ENCODE data around the gene CFDP1. TPM values are rescaled to one million over a fixed set of nuclear protein-coding genes. Genes with fewer than 3 reads are reported as not detected.
A peak's percentile ranks its signal among the peaks of the same experiment; 100 is the strongest.

Gene CFDP1
- total RNA-seq, 1 donor: 41.3 TPM

GRCh38 chr16:75423723-75424104 lies 9.6 kb downstream of the CFDP1 start:
- H3K4me3 ChIP-seq (ENCODE audit: insufficient read depth, low read length): no peak overlapping the region
- H3K79me2 ChIP-seq (ENCODE audit: insufficient read depth, low read length): peaks cover 75% of the 10 kb centered on the region
- DNase-seq (ENCODE audit: insufficient read length, low spot score, missing footprints): no peak
- H3K9me3 ChIP-seq (ENCODE audit: low read depth, low read length): no peaks in the 10 kb centered on the region
- TF ChIP-seq CTCF (IDR thresholded peaks at IDR 0.05; ENCODE audit: extremely low read depth, low read depth, low read length): no peak
- no peak overlapping the region for H3K27ac ChIP-seq (ENCODE audit: low read depth, low read length)
- H2AFZ ChIP-seq (ENCODE audit: low read length): no peak overlapping the region
- no peaks in the 10 kb centered on the region for H3K27me3 ChIP-seq (ENCODE audit: insufficient read depth, low read length)
- H3K4me1 ChIP-seq (ENCODE audit: insufficient read depth, low read length): peaks cover 19% of the 10 kb centered on the region
- H3K36me3 ChIP-seq (ENCODE audit: insufficient read depth, low read length): no peaks in the 10 kb centered on the region
- H3K4me2 ChIP-seq (ENCODE audit: insufficient read depth, low read length): no peak overlapping the region
- H4K20me1 ChIP-seq (ENCODE audit: insufficient read depth, low read length): peaks cover 3% of the 10 kb centered on the region

GRCh38 chr16:75421820-75422126 lies 11.5 kb downstream of the CFDP1 start:
- DNase-seq (ENCODE audit: insufficient read length, low spot score, missing footprints): peak; percentile 11
- Histone ChIP-seq H3K9me3 (ENCODE audit: low read depth, low read length) (no peaks in the 10 kb centered on the region), H3K27me3 (ENCODE audit: insufficient read depth, low read length) (no peaks in the 10 kb centered on the region), H3K4me3 (ENCODE audit: insufficient read depth, low read length) (no peak overlapping the region), H4K20me1 (ENCODE audit: insufficient read depth, low read length) (peaks cover 3% of the 10 kb centered on the region), H2AFZ (ENCODE audit: low read length) (no peak overlapping the region), H3K79me2 (ENCODE audit: insufficient read depth, low read length) (peaks cover 75% of the 10 kb centered on the region), H3K4me2 (ENCODE audit: insufficient read depth, low read length) (no peak overlapping the region), H3K27ac (ENCODE audit: low read depth, low read length) (no peak overlapping the region), H3K4me1 (ENCODE audit: insufficient read depth, low read length) (peaks cover 19% of the 10 kb centered on the region), H3K36me3 (ENCODE audit: insufficient read depth, low read length) (no peaks in the 10 kb centered on the region)
- TF ChIP-seq CTCF (IDR thresholded peaks at IDR 0.05; ENCODE audit: extremely low read depth, low read depth, low read length): no peak

GRCh38 chr16:75420987-75421819 lies 12.1 kb downstream of the CFDP1 start:
- Histone ChIP-seq H3K4me1 (ENCODE audit: insufficient read depth, low read length) (peaks cover 16% of the 10 kb centered on the region), H3K4me3 (ENCODE audit: insufficient read depth, low read length) (peak overlapping the region; percentile 1), H3K36me3 (ENCODE audit: insufficient read depth, low read length) (no peaks in the 10 kb centered on the region), H3K27ac (ENCODE audit: low read depth, low read length) (no peak overlapping the region), H2AFZ (ENCODE audit: low read length) (peak overlapping the region; percentile 64), H4K20me1 (ENCODE audit: insufficient read depth, low read length) (peaks cover 3% of the 10 kb centered on the region), H3K27me3 (ENCODE audit: insufficient read depth, low read length) (no peaks in the 10 kb centered on the region), H3K79me2 (ENCODE audit: insufficient read depth, low read length) (peaks cover 78% of the 10 kb centered on the region), H3K9me3 (ENCODE audit: low read depth, low read length) (no peaks in the 10 kb centered on the region), H3K4me2 (ENCODE audit: insufficient read depth, low read length) (peak overlapping the region; percentile 53)
- DNase-seq (ENCODE audit: insufficient read length, low spot score, missing footprints): peak; percentile 31
- TF ChIP-seq CTCF (IDR thresholded peaks at IDR 0.05; ENCODE audit: extremely low read depth, low read depth, low read length): no peak

- H3K4me2 ChIP-seq (ENCODE audit: insufficient read depth, low read length): no peak overlapping the region
- H2AFZ ChIP-seq (ENCODE audit: low read length): no peak overlapping the region
- TF ChIP-seq CTCF (IDR thresholded peaks at IDR 0.05; ENCODE audit: extremely low read depth, low read depth, low read length): no peak
- DNase-seq (ENCODE audit: insufficient read length, low spot score, missing footprints): no peak
- peaks cover 75% of the 10 kb centered on the region for H3K79me2 ChIP-seq (ENCODE audit: insufficient read depth, low read length)
- H3K27ac ChIP-seq (ENCODE audit: low read depth, low read length): no peak overlapping the region
- H3K27me3 ChIP-seq (ENCODE audit: insufficient read depth, low read length): no peaks in the 10 kb centered on the region
- H3K4me1 ChIP-seq (ENCODE audit: insufficient read depth, low read length): peaks cover 8% of the 10 kb centered on the region
- H3K9me3 ChIP-seq (ENCODE audit: low read depth, low read length): no peaks in the 10 kb centered on the region
- no peaks in the 10 kb centered on the region for H4K20me1 ChIP-seq (ENCODE audit: insufficient read depth, low read length)
- peaks cover 16% of the 10 kb centered on the region for H3K36me3 ChIP-seq (ENCODE audit: insufficient read depth, low read length)
- H3K4me3 ChIP-seq (ENCODE audit: insufficient read depth, low read length): no peak overlapping the region
These were observed 16.3 kb downstream of the CFDP1 start for GRCh38 chr16:75416904-75417565.

Measured in osteoblast (primary cell).